Loucy (cell line): Measurements from ENCODE around the gene TFPI2.
"Not testable (repeated sequence)": the region's sequence is repeated elsewhere in the genome, so short reads cannot be mapped to it uniquely, and the experiment has no call there.

Experiments
- CTCF ChIP-seq: fragments of 200-600 bp; sonication (generic); conservative IDR thresholded peaks from 2 replicates; pipeline ENCODE4 v1.5.1; 2014; ENCODE audit warnings: mild to moderate bottlenecking, antibody characterized with exemption, low read length
- EZH2phosphoT487 ChIP-seq: fragments of 200-600 bp; IDR thresholded peaks from 2 replicates; pipeline ENCODE4 v1.6.1; 2018; ENCODE audit warnings: antibody characterized with exemption, mild to moderate bottlenecking, moderate library complexity, borderline replicate concordance

- TF ChIP-seq CTCF, EZH2phosphoT487: not testable (repeated sequence)
Measured at GRCh38 chr7:93916315-93916714, 25.8 kb upstream of the TFPI2 start.
